Liver (tissue), 9 donors: Measurements from ENCODE around the gene KPNA4. TPM values are rescaled to one million over a fixed set of nuclear protein-coding genes. Genes with fewer than 3 reads are reported as not detected.

ENCODE experiments used
- DNase-seq: peaks from one replicate; pipeline ENCODE4 v3.0.0-alpha.2; 2017; ENCODE audit warnings: low spot score
- H3K27ac ChIP-seq, 2 donors: one replicate each; pipeline ENCODE4 v1.7.0; 2013; ENCODE audit warnings: inconsistent platforms in 2 of 2, low read length in 2 of 2, control low read depth in 1 of 2, low read depth in 1 of 2, mild to moderate bottlenecking in 1 of 2
- H3K27me3 ChIP-seq, 4 donors: one replicate each; pipeline versions ENCODE4 v1.6.1 to v1.7.0; 2013; ENCODE audit warnings: low read length in 3 of 4, inconsistent platforms in 1 of 4, mild to moderate bottlenecking in 1 of 4, moderate library complexity in 1 of 4; ENCODE audit not compliant: control insufficient read depth in 4 of 4, insufficient read depth in 4 of 4
- H3K36me3 ChIP-seq, 4 donors: one replicate each; pipeline versions ENCODE4 v1.6.1 to v1.7.0; 2013; ENCODE audit warnings: low read length in 3 of 4, mild to moderate bottlenecking in 3 of 4, low read depth in 1 of 4, moderate library complexity in 1 of 4; ENCODE audit not compliant: control insufficient read depth in 4 of 4, insufficient read depth in 3 of 4
- H3K4me1 ChIP-seq, 4 donors: one replicate each; pipeline versions ENCODE4 v1.6.1 to v1.7.0; 2013; ENCODE audit warnings: low read length in 3 of 4, mild to moderate bottlenecking in 3 of 4, moderate library complexity in 1 of 4; ENCODE audit not compliant: control insufficient read depth in 4 of 4, insufficient read depth in 4 of 4
- H3K4me3 ChIP-seq, 3 donors: one replicate each; pipeline versions ENCODE4 v1.6.1 to v1.7.0; 2013; ENCODE audit warnings: low read length in 3 of 3, control low read depth in 1 of 3, low read depth in 1 of 3, mild to moderate bottlenecking in 1 of 3
- H3K9ac ChIP-seq, 2 donors: one replicate each; pipeline ENCODE4 v1.7.0; 2013; ENCODE audit warnings: low read length in 2 of 2, mild to moderate bottlenecking in 2 of 2, moderate library complexity in 2 of 2, control low read depth in 1 of 2, low read depth in 1 of 2
- H3K9me3 ChIP-seq, 4 donors: one replicate each; pipeline versions ENCODE4 v1.6.1 to v1.7.0; 2013; ENCODE audit warnings: low read length in 3 of 4; ENCODE audit not compliant: control insufficient read depth in 4 of 4
- EGR1 ChIP-seq, 2 donors: IDR thresholded peaks; 2 replicates each; pipeline ENCODE4 v1.6.1; 2016 to 2018; ENCODE audit warnings: antibody characterized with exemption in 2 of 2, low read depth in 2 of 2
- FOXA1 ChIP-seq: IDR thresholded peaks from 2 replicates; pipeline ENCODE4 v1.6.1; 2016; ENCODE audit warnings: antibody characterized with exemption
- FOXA2 ChIP-seq: IDR thresholded peaks from 2 replicates; pipeline ENCODE4 v1.6.1; 2016; ENCODE audit warnings: antibody characterized with exemption
- GABPA ChIP-seq, 2 donors: IDR thresholded peaks in 1 of 2; conservative IDR thresholded peaks in 1 of 2; 2 replicates each; pipeline ENCODE4 v1.6.1; 2016; ENCODE audit warnings: antibody characterized with exemption in 2 of 2, mild to moderate bottlenecking in 1 of 2, moderate library complexity in 1 of 2
- HNF4A ChIP-seq, 2 donors: conservative IDR thresholded peaks; 2 replicates each; pipeline ENCODE4 v1.6.1; 2016; ENCODE audit warnings: antibody characterized with exemption in 2 of 2, mild to moderate bottlenecking in 2 of 2
- HNF4G ChIP-seq: IDR thresholded peaks from 2 replicates; pipeline ENCODE4 v1.6.1; 2016; ENCODE audit warnings: antibody characterized with exemption
- JUND ChIP-seq, 2 donors: IDR thresholded peaks; 2 replicates each; pipeline ENCODE4 v1.6.1; 2016; ENCODE audit warnings: antibody characterized with exemption in 2 of 2
- NR2F2 ChIP-seq: IDR thresholded peaks from 2 replicates; pipeline ENCODE4 v1.6.1; 2016; ENCODE audit warnings: antibody characterized with exemption
- RAD21 ChIP-seq, 2 donors: IDR thresholded peaks; 2 replicates each; pipeline ENCODE4 v1.6.1; 2016; ENCODE audit warnings: antibody characterized with exemption in 2 of 2, mild to moderate bottlenecking in 2 of 2
- RXRA ChIP-seq, 2 donors: IDR thresholded peaks; 2 replicates each; pipeline ENCODE4 v1.6.1; 2017 to 2018; ENCODE audit warnings: antibody characterized with exemption in 2 of 2, mild to moderate bottlenecking in 1 of 2
- SP1 ChIP-seq: IDR thresholded peaks from 2 replicates; pipeline ENCODE4 v1.6.1; 2018; ENCODE audit warnings: antibody characterized with exemption, mild to moderate bottlenecking
- TAF1 ChIP-seq: conservative IDR thresholded peaks from 2 replicates; pipeline ENCODE4 v1.6.1; 2016; ENCODE audit warnings: antibody characterized with exemption, mild to moderate bottlenecking
- YY1 ChIP-seq: IDR thresholded peaks from 2 replicates; pipeline ENCODE4 v1.6.1; 2016; ENCODE audit warnings: antibody characterized with exemption, mild to moderate bottlenecking
- WGBS: extraction: QIAGEN DNeasy Blood & Tissue Kit; methylation state at CpG from one replicate; pipeline ENCODE4 v1.1.7; 2013; 5-methylcytosine and 5-hydroxymethylcytosine counted together
- polyA plus RNA-seq, 2 donors: library from polyadenylated mRNA; stranded (reverse) in 1 of 2; unstranded in 1 of 2; fragments of 200-250 nt in 1 of 2; fragments of >200 nt in 1 of 2; fragmentation: Nextera tagmentation in 1 of 2; extraction: Ambion mirVana in 1 of 2; gene quantifications; one replicate each; pipeline versions ENCODE4 v1.2.1 to v1.2.3, GENCODE V29; 2013 to 2015
- total RNA-seq, 2 donors: library from RNA; depleted of rRNA; stranded (reverse); fragments of >200 nt; gene quantifications; one replicate each; pipeline ENCODE4 v1.2.3, GENCODE V29; 2014
- TF ChIP-seq, protein P1 (sequence below): IDR thresholded peaks from 2 replicates; pipeline ENCODE4 v1.6.1; 2016; ENCODE audit warnings: antibody characterized with exemption, mild to moderate bottlenecking
- TF ChIP-seq, protein P2 (sequence below): IDR thresholded peaks from 2 replicates; pipeline ENCODE4 v1.6.1; 2016; ENCODE audit warnings: antibody characterized with exemption
- TF ChIP-seq, protein P3 (sequence below): fragments of 150-350 bp; IDR thresholded peaks from 2 replicates; pipeline ENCODE4 v1.5.1; 2017; ENCODE audit warnings: improper control_type of control experiment, low read depth, low read length; ENCODE audit not compliant: missing input control
- TF ChIP-seq, protein P4 (sequence below): IDR thresholded peaks from 2 replicates; pipeline ENCODE4 v1.6.1; 2016; ENCODE audit warnings: antibody characterized with exemption
- donor health status: healthy.
- donor health status: healthy.
- donor health status: healthy.
- donor health status: healthy.
- donor health status: healthy.

Gene KPNA4
- total and polyA plus RNA-seq, 4 donors, result 6.1 to 14.1 (median 10.3) TPM

DNA sequence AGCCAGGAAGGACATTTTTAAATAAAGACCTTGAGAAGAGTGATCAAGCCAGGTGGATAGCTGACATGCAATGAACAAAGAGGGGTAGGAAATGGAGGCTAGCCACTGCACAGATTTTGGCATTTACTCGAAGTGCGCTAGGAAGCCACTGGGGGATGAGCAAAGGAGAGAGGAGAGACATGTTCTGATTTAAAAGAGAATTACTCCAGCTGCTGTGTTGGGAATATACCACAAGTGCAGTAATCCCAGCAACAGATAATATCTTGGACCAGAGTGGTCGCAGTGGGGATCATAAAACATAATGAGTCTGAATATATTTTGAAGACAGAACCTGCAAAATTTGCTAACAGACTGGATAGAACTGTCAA, 19.9 kb downstream of the KPNA4 start:
- Histone ChIP-seq H3K4me3 (no peak overlapping the region), H3K4me1 (peaks cover 0 to 1% (median 0%) of the 10 kb centered on the region in 4 donors), H3K27me3 (no peaks in the 10 kb centered on the region), H3K9me3 (peaks cover 0 to 2% (median 0%) of the 10 kb centered on the region in 4 donors), H3K36me3 (no peaks in the 10 kb centered on the region), H3K27ac (no peak overlapping the region), H3K9ac (no peak overlapping the region)
- no peak for DNase-seq
- WGBS, result 93% methylated on average over 3 of the region's 3 CpGs
- no peak for TF ChIP-seq EGR1 (IDR thresholded peaks at IDR 0.05; ENCODE audit: low read depth in 2 of 2)
- no peak for TF ChIP-seq FOXA1
- TF ChIP-seq GABPA (IDR thresholded peaks at IDR 0.05 in 1 of 2, conservative IDR thresholded peaks at IDR 0.05 in 1 of 2), result no peak
- no peak for TF ChIP-seq FOXA2
- no peak for TF ChIP-seq YY1
- TF ChIP-seq RXRA (IDR thresholded peaks at IDR 0.05), result no peak
- TF ChIP-seq, protein P1, sequence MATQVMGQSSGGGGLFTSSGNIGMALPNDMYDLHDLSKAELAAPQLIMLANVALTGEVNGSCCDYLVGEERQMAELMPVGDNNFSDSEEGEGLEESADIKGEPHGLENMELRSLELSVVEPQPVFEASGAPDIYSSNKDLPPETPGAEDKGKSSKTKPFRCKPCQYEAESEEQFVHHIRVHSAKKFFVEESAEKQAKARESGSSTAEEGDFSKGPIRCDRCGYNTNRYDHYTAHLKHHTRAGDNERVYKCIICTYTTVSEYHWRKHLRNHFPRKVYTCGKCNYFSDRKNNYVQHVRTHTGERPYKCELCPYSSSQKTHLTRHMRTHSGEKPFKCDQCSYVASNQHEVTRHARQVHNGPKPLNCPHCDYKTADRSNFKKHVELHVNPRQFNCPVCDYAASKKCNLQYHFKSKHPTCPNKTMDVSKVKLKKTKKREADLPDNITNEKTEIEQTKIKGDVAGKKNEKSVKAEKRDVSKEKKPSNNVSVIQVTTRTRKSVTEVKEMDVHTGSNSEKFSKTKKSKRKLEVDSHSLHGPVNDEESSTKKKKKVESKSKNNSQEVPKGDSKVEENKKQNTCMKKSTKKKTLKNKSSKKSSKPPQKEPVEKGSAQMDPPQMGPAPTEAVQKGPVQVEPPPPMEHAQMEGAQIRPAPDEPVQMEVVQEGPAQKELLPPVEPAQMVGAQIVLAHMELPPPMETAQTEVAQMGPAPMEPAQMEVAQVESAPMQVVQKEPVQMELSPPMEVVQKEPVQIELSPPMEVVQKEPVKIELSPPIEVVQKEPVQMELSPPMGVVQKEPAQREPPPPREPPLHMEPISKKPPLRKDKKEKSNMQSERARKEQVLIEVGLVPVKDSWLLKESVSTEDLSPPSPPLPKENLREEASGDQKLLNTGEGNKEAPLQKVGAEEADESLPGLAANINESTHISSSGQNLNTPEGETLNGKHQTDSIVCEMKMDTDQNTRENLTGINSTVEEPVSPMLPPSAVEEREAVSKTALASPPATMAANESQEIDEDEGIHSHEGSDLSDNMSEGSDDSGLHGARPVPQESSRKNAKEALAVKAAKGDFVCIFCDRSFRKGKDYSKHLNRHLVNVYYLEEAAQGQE, result no peak
- no peak for TF ChIP-seq JUND (IDR thresholded peaks at IDR 0.05)
- no peak for TF ChIP-seq TAF1
- no peak for TF ChIP-seq SP1
- TF ChIP-seq, protein P2, sequence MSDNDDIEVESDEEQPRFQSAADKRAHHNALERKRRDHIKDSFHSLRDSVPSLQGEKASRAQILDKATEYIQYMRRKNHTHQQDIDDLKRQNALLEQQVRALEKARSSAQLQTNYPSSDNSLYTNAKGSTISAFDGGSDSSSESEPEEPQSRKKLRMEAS, result no peak
- TF ChIP-seq, protein P3, sequence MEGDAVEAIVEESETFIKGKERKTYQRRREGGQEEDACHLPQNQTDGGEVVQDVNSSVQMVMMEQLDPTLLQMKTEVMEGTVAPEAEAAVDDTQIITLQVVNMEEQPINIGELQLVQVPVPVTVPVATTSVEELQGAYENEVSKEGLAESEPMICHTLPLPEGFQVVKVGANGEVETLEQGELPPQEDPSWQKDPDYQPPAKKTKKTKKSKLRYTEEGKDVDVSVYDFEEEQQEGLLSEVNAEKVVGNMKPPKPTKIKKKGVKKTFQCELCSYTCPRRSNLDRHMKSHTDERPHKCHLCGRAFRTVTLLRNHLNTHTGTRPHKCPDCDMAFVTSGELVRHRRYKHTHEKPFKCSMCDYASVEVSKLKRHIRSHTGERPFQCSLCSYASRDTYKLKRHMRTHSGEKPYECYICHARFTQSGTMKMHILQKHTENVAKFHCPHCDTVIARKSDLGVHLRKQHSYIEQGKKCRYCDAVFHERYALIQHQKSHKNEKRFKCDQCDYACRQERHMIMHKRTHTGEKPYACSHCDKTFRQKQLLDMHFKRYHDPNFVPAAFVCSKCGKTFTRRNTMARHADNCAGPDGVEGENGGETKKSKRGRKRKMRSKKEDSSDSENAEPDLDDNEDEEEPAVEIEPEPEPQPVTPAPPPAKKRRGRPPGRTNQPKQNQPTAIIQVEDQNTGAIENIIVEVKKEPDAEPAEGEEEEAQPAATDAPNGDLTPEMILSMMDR, result no peak
- no peak for TF ChIP-seq NR2F2
- TF ChIP-seq HNF4A (conservative IDR thresholded peaks at IDR 0.05), result no peak
- TF ChIP-seq HNF4G, result no peak
- no peak for TF ChIP-seq RAD21 (IDR thresholded peaks at IDR 0.05)

DNA sequence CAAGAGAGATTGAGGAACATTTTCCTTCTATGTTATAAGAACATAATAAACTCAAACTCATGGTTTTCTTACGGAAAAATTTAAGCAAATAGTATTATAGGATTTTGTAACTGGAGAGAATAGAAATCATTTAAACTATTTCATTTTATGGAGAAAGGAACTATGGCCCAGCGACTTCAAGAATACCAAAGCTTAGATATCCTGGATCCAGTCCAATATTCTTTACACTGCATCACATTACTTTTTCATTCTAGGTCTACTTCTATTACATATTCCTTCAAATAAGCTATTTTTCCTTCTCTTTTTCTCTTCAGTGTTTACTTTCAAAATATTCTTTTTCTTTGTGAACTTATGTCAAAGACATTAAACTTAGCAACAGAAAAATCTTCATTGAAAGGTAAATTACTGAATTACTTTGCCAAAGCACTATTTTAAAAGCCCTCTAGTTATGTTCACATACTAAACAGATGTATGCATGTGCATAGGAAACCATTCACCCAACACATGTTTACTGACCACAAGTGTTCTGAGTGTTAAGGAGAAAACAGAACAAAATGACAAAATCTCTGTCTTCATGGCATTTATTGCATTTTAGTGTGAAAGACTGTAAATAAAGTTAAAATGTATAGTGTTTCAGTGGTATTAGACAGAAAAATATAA, 20.4 kb downstream of the KPNA4 start:
- WGBS, result 92% methylated on average over 2 of the region's 2 CpGs
- no peak for DNase-seq
- Histone ChIP-seq H3K4me1 (peaks cover 0 to 1% (median 0%) of the 10 kb centered on the region in 4 donors), H3K27me3 (no peaks in the 10 kb centered on the region), H3K9me3 (no peaks in the 10 kb centered on the region), H3K27ac (no peak overlapping the region), H3K9ac (no peak overlapping the region), H3K4me3 (no peak overlapping the region), H3K36me3 (no peaks in the 10 kb centered on the region)
- TF ChIP-seq RXRA (IDR thresholded peaks at IDR 0.05), result no peak
- no peak for TF ChIP-seq EGR1 (IDR thresholded peaks at IDR 0.05; ENCODE audit: low read depth in 2 of 2)
- TF ChIP-seq FOXA1, result no peak
- no peak for TF ChIP-seq SP1
- TF ChIP-seq, protein P4, sequence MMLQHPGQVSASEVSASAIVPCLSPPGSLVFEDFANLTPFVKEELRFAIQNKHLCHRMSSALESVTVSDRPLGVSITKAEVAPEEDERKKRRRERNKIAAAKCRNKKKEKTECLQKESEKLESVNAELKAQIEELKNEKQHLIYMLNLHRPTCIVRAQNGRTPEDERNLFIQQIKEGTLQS, result no peak
- no peak for TF ChIP-seq HNF4G
- TF ChIP-seq FOXA2, result no peak
- TF ChIP-seq HNF4A (conservative IDR thresholded peaks at IDR 0.05), result no peak
- TF ChIP-seq, protein P2, result no peak
- TF ChIP-seq RAD21 (IDR thresholded peaks at IDR 0.05), result no peak
- TF ChIP-seq, protein P1, result no peak
- no peak for TF ChIP-seq NR2F2
- TF ChIP-seq JUND (IDR thresholded peaks at IDR 0.05), result no peak
